Mesothelial cell of epicardium (in vitro differentiated cells): ENCODE measurements around the gene MMP2. TPM values are rescaled to one million over a fixed set of nuclear protein-coding genes. Genes with fewer than 3 reads are reported as not detected.

Experiments used
- DNase-seq, 2 experiments: peaks; one replicate each; pipeline ENCODE4 v3.0.0; 2021; ENCODE audit warnings: low spot score in 2 of 2; ENCODE audit not compliant: unreplicated experiment in 2 of 2
- H3K27ac Mint-ChIP-seq: 2 replicates; pipeline ENCODE4 v1.8.0; 2021; ENCODE audit warnings: mixed read lengths
- H3K27me3 Mint-ChIP-seq: 2 replicates; pipeline ENCODE4 v1.8.0; 2021; ENCODE audit warnings: low read depth, mixed read lengths
- H3K36me3 Mint-ChIP-seq: 2 replicates; pipeline ENCODE4 v1.8.0; 2021; ENCODE audit warnings: mixed read lengths
- H3K4me1 Mint-ChIP-seq: 2 replicates; pipeline ENCODE4 v1.8.0; 2021; ENCODE audit warnings: mixed read lengths
- H3K4me3 Mint-ChIP-seq: 2 replicates; pipeline ENCODE4 v1.8.0; 2021; ENCODE audit warnings: mild to moderate bottlenecking, moderate library complexity, mixed read lengths
- H3K9me3 Mint-ChIP-seq: 2 replicates; pipeline ENCODE4 v1.8.0; 2021; ENCODE audit warnings: mixed read lengths
- CTCF ChIP-seq: fragments of 200-600 bp; sonication (generic); IDR thresholded peaks from one replicate; pipeline ENCODE4 v1.5.0; 2021; ENCODE audit warnings: antibody characterized with exemption; ENCODE audit not compliant: unreplicated experiment
- total RNA-seq: library from RNA; stranded (reverse); gene quantifications from 3 replicates; pipeline ENCODE4 v1.2.1, GENCODE V29; 2021

Gene MMP2
- total RNA-seq, 1 donor from 2014 or later = 385 TPM

- Mint-ChIP-seq H3K4me3 (no peak overlapping the region), H3K27me3 (no peaks in the 10 kb centered on the region), H3K27ac (no peak overlapping the region), H3K9me3 (peaks cover 39% of the 10 kb centered on the region), H3K4me1 (no peaks in the 10 kb centered on the region), H3K36me3 (peaks cover 31% of the 10 kb centered on the region)
- TF ChIP-seq CTCF = no peak
- no peak for DNase-seq
These were observed 42.8 kb downstream of the MMP2 start for GRCh38 chr16:55521792-55522191.

- H3K27ac Mint-ChIP-seq = no peak overlapping the region
- peaks cover 11% of the 10 kb centered on the region for H3K9me3 Mint-ChIP-seq
- peaks cover 12% of the 10 kb centered on the region for H3K36me3 Mint-ChIP-seq
- H3K4me1 Mint-ChIP-seq = peaks cover 7% of the 10 kb centered on the region
- TF ChIP-seq CTCF = no peak
- no peak overlapping the region for H3K4me3 Mint-ChIP-seq
- no peak for DNase-seq
- H3K27me3 Mint-ChIP-seq = no peaks in the 10 kb centered on the region
These were observed 47.4 kb downstream of the MMP2 start for GRCh38 chr16:55526441-55526840.

GRCh38 chr16:55527885-55528284, 48.9 kb downstream of the MMP2 start:
- peaks cover 2% of the 10 kb centered on the region for H3K36me3 Mint-ChIP-seq

GRCh38 chr16:55529018-55529417, 50.0 kb downstream of the MMP2 start:
- H3K9me3 Mint-ChIP-seq = no peaks in the 10 kb centered on the region
- no peak for TF ChIP-seq CTCF

More at GRCh38 chr16:55527885-55528284, 48.9 kb downstream of the MMP2 start:
- Mint-ChIP-seq H3K9me3 (no peaks in the 10 kb centered on the region), H3K4me3 (no peak overlapping the region), H3K27me3 (no peaks in the 10 kb centered on the region), H3K4me1 (peaks cover 7% of the 10 kb centered on the region), H3K27ac (no peak overlapping the region)
- DNase-seq = no peak
- TF ChIP-seq CTCF = no peak

GRCh38 chr16:55530316-55530856, 51.4 kb downstream of the MMP2 start:
- peaks cover 7% of the 10 kb centered on the region for H3K4me1 Mint-ChIP-seq
- DNase-seq = no peak
- no peaks in the 10 kb centered on the region for H3K27me3 Mint-ChIP-seq
- H3K36me3 Mint-ChIP-seq = peaks cover 2% of the 10 kb centered on the region
- H3K27ac Mint-ChIP-seq = no peak overlapping the region
- TF ChIP-seq CTCF = no peak
- no peaks in the 10 kb centered on the region for H3K9me3 Mint-ChIP-seq
- H3K4me3 Mint-ChIP-seq = no peak overlapping the region

More at GRCh38 chr16:55529018-55529417, 50.0 kb downstream of the MMP2 start:
- Mint-ChIP-seq H3K27me3 (no peaks in the 10 kb centered on the region), H3K4me1 (peaks cover 7% of the 10 kb centered on the region), H3K27ac (no peak overlapping the region), H3K36me3 (peaks cover 2% of the 10 kb centered on the region), H3K4me3 (no peak overlapping the region)
- no peak for DNase-seq

- TF ChIP-seq CTCF = no peak
- Mint-ChIP-seq H3K9me3 (no peaks in the 10 kb centered on the region), H3K27me3 (no peaks in the 10 kb centered on the region), H3K4me3 (no peak overlapping the region), H3K27ac (no peak overlapping the region), H3K4me1 (peaks cover 19% of the 10 kb centered on the region), H3K36me3 (peaks cover 2% of the 10 kb centered on the region)
- DNase-seq = no peak
These were observed 53.2 kb downstream of the MMP2 start for GRCh38 chr16:55532227-55532626.
